VCaP (cell line): ENCODE measurements around the gene HSD17B7.
"Not testable (repeated sequence)": the region's sequence is repeated elsewhere in the genome, so short reads cannot be mapped to it uniquely, and the experiment has no call there.

ENCODE experiments used
- H3K27ac ChIP-seq: fragments of 450-650 bp; 2 replicates; pipeline ENCODE4 v1.5.1; 2017
- TF ChIP-seq, protein P1 (sequence below): fragments of 450-650 bp; conservative IDR thresholded peaks from 2 replicates; pipeline ENCODE4 v1.5.1; 2017; ENCODE audit warnings: mild to moderate bottlenecking, moderate library complexity

The HSD17B7 gene

DNA sequence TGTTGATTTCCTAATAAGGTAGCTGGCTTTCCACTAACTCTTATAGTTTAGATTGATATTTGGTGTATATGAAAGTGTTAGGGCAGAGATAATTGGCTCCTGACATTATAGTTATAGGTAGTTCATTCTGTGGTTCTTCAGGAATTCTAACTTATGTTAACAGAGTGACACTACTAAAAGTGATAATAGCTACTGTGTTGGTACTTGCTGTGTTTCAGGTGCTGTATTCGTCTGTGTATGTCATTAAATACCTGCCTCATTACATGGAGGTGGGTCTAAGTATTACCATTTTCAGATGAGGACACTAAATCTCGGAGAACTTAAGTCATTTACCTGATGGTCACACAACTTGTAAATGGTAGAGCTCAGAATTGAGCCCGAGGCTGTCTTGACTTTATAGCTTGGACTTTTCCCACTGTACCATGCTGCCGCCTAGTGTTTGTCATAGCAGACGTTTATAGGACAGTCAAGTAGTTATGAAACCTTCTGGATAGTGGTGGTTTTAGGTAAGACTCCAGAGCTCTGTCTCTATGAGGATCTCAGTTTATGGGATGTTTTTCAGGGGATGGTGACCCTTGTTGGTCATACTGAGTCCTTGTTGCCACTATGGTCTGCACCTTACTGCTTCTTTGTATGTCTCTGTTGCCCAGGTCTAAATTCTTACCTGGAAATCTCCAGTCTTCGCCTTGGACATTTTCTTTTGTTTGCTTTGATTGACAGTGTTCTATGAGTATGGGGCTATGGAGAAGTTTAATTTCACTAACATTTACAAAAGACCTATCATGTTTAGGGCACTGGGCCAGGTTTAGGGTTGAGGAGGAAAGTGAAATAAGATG, 9.7 kb downstream of the HSD17B7 start:
- TF ChIP-seq, protein P1, sequence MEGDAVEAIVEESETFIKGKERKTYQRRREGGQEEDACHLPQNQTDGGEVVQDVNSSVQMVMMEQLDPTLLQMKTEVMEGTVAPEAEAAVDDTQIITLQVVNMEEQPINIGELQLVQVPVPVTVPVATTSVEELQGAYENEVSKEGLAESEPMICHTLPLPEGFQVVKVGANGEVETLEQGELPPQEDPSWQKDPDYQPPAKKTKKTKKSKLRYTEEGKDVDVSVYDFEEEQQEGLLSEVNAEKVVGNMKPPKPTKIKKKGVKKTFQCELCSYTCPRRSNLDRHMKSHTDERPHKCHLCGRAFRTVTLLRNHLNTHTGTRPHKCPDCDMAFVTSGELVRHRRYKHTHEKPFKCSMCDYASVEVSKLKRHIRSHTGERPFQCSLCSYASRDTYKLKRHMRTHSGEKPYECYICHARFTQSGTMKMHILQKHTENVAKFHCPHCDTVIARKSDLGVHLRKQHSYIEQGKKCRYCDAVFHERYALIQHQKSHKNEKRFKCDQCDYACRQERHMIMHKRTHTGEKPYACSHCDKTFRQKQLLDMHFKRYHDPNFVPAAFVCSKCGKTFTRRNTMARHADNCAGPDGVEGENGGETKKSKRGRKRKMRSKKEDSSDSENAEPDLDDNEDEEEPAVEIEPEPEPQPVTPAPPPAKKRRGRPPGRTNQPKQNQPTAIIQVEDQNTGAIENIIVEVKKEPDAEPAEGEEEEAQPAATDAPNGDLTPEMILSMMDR: peak; percentile 85
- H3K27ac ChIP-seq: not testable (repeated sequence)

DNA sequence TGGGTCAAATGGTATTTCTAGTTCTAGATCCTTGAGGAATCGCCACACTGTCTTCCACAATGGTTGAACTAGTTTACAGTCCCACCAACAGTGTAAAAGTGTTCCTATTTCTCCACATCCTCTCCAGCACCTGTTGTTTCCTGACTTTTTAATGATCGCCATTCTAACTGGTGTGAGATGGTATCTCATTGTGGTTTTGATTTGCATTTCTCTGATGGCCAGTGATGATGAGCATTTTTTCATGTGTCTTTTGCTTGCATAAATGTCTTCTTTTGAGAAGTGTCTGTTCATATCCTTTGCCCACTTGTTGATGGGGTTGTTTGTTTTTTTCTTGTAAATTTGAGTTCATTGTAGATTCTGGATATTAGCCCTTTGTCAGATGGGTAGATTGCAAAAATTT, 17.0 kb downstream of the HSD17B7 start:
- not testable (repeated sequence) for H3K27ac ChIP-seq

DNA sequence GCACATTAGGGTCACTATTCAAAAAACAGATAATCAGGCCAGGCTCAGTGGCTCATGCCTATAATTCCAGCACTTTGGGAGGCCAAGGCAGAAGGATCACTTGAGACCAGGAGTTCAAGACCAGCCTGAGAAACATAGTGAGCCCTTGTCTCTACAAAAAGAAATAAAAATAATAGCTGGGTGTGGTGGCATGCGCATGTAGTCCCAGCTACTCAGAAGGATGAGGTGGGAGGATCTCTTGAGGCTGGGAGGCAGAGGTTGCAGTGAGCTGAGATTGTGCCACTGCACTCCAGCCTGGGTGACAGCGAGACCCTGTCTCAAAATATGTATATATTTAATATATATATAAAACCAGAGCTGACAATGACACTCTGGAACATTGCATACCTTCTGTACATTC, 21.9 kb downstream of the HSD17B7 start:
- H3K27ac ChIP-seq: not testable (repeated sequence)

DNA sequence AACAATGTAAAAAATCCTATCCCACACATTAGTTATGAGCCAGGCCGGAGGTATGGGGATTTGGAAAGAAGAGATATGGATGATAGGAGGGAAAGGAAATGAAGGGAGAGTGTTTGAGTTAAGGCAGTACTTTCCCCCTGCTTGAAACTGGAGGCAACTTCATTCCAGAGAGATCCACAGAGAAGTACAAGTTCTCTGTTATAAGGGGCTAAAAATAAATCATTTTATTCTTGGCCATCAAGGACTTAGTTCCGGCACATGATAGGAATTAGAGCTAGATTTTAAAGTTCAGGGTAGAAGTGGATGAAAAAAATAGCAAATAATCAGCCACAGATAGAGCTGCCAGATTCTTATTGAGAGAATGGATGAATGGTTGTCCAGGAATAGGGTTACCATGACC, 27.6 kb downstream of the HSD17B7 start:
- not testable (repeated sequence) for H3K27ac ChIP-seq

DNA sequence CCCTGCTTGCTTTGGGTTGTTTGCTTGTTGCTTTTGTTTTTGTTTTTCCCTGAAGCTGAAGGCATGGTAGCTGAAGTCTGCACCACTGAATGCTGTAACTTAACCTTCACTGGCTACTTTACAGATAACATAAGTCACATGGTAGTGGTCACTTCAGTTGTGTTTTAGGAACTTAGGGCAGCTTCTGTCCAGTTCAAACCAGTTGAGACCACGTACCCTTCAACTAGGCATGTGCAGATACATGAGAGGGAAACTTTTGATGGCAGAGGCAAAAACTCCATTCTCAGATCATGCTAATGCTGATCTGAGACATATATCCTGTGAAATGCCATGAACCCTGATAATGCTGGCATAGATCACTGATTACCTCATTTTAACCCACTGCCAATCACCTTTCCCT, 28.2 kb downstream of the HSD17B7 start:
- not testable (repeated sequence) for H3K27ac ChIP-seq

DNA sequence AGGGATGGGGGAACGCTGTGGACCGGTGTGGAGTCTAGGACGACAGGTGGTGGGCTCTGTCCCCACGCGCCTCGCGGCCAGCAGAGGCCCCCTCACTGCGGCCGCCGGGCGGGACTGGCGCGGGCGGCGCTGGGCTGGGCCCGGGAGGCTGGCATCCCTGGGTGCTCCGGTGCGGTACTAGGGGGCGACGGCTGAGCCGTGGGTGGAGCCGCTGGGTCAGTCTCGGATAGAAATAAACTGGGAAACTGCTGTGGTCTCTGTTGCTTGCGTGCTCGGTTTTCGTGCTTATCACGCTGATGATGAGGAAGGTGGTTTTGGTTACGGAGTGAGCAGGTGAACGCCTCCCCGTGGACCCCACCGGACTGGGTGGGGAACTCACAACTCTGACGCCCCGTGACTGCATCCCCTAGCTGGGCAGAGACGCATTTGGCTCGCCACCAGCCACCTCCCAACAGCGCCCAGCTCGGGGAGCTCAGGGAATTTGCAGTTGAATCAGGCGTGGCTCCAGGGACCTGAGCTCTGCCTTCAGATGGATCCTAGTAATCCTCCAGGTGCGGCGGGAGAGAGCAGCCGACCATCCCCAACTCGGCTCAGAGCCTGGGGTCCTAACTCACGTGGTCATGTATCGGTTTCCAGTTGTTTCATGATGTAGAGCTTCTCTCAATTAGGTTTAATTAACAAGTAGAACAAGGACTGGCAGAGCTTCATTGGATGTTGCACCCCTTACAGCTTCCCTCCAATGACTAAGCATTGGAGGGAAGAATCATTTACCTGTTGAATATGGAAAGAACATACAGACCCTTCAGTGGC, 32.1 kb downstream of the HSD17B7 start:
- H3K27ac ChIP-seq: no peak overlapping the region
- TF ChIP-seq, protein P1: 0 out of 2 replicates have a peak, but pooled peaks have one; percentile 10

DNA sequence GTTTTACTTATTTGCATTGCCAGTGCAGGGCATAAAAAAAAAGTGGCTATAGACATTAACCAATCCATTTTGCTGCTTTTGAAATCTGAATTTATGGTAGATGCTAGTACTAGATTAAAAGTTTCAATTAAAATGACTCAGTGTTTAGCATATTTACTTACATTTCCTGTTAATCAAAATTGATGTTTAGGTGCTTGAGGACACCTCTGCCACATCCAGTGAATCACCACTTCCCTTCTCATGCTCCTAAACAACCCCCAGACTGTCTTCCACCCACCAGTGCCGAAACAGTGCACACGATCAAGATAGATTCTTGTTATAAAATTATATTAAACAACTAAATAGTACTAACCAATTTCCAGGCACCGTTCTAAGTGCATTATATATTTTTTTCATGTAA, 32.7 kb downstream of the HSD17B7 start:
- no peak overlapping the region for H3K27ac ChIP-seq
- TF ChIP-seq, protein P1: no peak

DNA sequence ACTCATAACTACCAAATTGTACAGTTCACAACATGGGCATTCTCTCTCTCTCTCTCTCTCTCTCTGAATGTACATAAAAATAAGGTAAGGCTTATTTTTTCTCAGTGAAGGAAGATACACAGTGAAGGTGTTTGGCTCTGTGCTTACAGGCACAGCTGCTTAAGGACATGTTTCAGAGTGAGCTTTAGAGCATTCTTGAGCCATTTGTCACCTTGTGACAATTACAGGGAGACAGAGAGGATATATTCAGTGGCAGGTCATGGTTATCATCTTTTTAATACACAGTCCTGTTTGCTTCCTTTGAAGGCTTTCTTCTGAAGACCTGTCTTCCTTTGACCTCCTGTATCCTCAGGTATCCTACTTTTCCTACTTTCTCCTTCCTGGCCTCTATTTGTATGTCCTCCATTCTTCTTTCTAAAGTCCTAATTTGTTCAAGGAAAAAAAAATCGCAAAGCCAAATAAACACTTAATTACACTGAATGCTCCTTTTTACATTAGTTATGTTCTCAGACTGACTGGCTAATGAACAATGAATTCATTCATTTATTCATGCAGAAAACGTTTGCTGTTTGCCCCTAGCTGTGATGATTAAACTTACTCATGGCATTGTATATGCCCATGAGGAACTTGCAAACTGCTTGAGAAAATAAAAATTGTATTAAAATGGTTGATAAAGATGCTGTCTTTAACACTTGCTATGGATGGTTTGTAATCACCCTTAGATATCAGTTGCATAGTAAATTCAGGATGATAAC, 33.4 kb downstream of the HSD17B7 start:
- TF ChIP-seq, protein P1: no peak
- no peak overlapping the region for H3K27ac ChIP-seq

DNA sequence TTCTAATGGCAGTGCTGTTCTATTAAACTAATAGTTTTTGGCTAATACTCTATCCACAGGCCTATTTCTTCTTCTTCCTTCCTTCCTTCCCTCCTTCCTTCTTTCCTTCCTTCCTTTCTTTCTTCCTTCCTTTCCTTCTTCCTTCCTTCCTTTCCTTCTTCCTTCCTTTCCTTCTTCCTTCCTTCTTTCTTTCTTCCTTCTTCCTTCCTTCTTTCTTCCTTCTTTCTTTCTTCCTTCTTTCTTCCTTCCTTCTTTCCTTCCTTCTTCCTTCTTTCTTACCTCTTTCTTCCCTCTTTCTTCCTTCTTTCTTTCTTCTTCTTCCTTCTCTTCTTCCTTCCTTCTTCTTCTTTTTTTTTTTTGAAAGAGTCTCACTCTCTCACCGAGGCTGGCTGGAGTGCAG, 38.8 kb downstream of the HSD17B7 start:
- no peak overlapping the region for H3K27ac ChIP-seq
- TF ChIP-seq, protein P1: no peak
